GM12878 (cell line): ENCODE results near the gene CLEC14A. TPM values are rescaled to one million over a fixed set of nuclear protein-coding genes. Genes with fewer than 3 reads are reported as not detected.

Source experiments
- ATAC-seq: fragments of 200-7000 bp; cut with Tn5 transposase; 3 replicates; pipeline ENCODE4 v1.9.1; 2020; ENCODE audit warnings: mild to moderate bottlenecking, moderate library complexity
- BruUV-seq: library from RNA; stranded (reverse); fragments of 400-500 nt; replicated peaks from 2 replicates; lab custom pipeline; 2021; lab: Mats Ljungman, UMichigan
- CTCF ChIA-PET: fragments of 300-600 bp; sonication (Branson Sonifier 250); formaldehyde crosslinking; extraction: SDS; loops from one replicate; lab custom pipeline; 2021; ENCODE audit warnings: inconsistent platforms; lab: Yijun Ruan, JAX
- POLR2A ChIA-PET: fragments of 350-600 bp; formaldehyde crosslinking; extraction: SDS; loops from one replicate; lab custom pipeline; 2021; ENCODE audit warnings: inconsistent platforms; lab: Charles Lee
- RAD21 ChIA-PET: fragments of 300-600 bp; sonication (Branson Sonifier 250); formaldehyde crosslinking; loops from one replicate; lab custom pipeline; 2023; ENCODE audit warnings: antibody characterized with exemption; ENCODE audit not compliant: unreplicated experiment; lab: Charles Lee
- SMC1A ChIA-PET: fragments of 300-600 bp; sonication (Branson Sonifier 250); formaldehyde crosslinking; loops from one replicate; lab custom pipeline; 2023; ENCODE audit not compliant: unreplicated experiment, uncharacterized antibody; lab: Charles Lee
- DNase-seq: peaks from one replicate; pipeline ENCODE4 v3.0.0-alpha.2; 2011; ENCODE audit warnings: low read depth, low spot score
- FAIRE-seq: peaks from 3 replicates; lab custom pipeline; 2011; peaks lifted over from hg19 to GRCh38; lab: Jason Lieb, UNC
- H2AFZ ChIP-seq: 2 replicates; pipeline ENCODE4 v1.6.0; 2011; ENCODE audit warnings: low read depth, low read length, control low read depth; ENCODE audit not compliant: control insufficient read depth
- H3K27ac ChIP-seq: 2 replicates; pipeline ENCODE4 v1.5.1; 2011; ENCODE audit warnings: control low read depth; ENCODE audit not compliant: control insufficient read depth, insufficient read depth
- H3K27me3 ChIP-seq, 2 experiments: replicated peaks in 1 of 2; 2 replicates each; pipeline versions ENCODE4 v1.6.0 to v1.6.1; 2011; ENCODE audit warnings: low read length in 1 of 2; ENCODE audit not compliant: control insufficient read depth in 2 of 2, insufficient read depth in 2 of 2
- H3K36me3 ChIP-seq, 2 experiments: 2 replicates each; pipeline ENCODE4 v1.5.1; 2011; ENCODE audit warnings: low read length in 1 of 2; ENCODE audit not compliant: control insufficient read depth in 2 of 2, insufficient read depth in 2 of 2
- H3K4me1 ChIP-seq: 2 replicates; pipeline ENCODE4 v1.6.1; 2011; ENCODE audit warnings: mild to moderate bottlenecking, low read length, moderate library complexity, mixed read lengths; ENCODE audit not compliant: control insufficient read depth, insufficient read depth
- H3K4me2 ChIP-seq: 2 replicates; pipeline ENCODE4 v1.6.0; 2011; ENCODE audit warnings: control low read depth; ENCODE audit not compliant: control insufficient read depth, insufficient read depth
- H3K4me3 ChIP-seq: fragments of 200-600 bp; sonication (generic); 2 replicates; pipeline ENCODE4 v1.5.1; 2016
- H3K79me2 ChIP-seq: 2 replicates; pipeline ENCODE4 v1.6.0; 2011; ENCODE audit warnings: low read length; ENCODE audit not compliant: control insufficient read depth, insufficient read depth
- H3K9ac ChIP-seq: 2 replicates; pipeline ENCODE4 v1.8.0; 2011; ENCODE audit warnings: low read length, control low read depth, mixed read lengths; ENCODE audit not compliant: control insufficient read depth, insufficient read depth
- H3K9me3 ChIP-seq: replicated peaks from 3 replicates; pipeline ENCODE4 v1.5.1; 2011; ENCODE audit warnings: mild to moderate bottlenecking, low read length; ENCODE audit not compliant: control insufficient read depth, insufficient read depth
- H4K20me1 ChIP-seq: 2 replicates; pipeline ENCODE4 v1.6.0; 2011; ENCODE audit not compliant: control insufficient read depth, insufficient read depth
- ATF7 ChIP-seq: fragments of 450-650 bp; IDR thresholded peaks from 2 replicates; pipeline ENCODE4 v1.6.1; 2016; ENCODE audit warnings: low read depth, mild to moderate bottlenecking
- BHLHE40 ChIP-seq, 2 experiments: fragments of 450-650 bp in 1 of 2; IDR thresholded peaks; 2 replicates each; pipeline ENCODE4 v1.6.1; 2011 to 2017; ENCODE audit warnings: low read depth in 2 of 2, borderline replicate concordance in 1 of 2, improper control_type of control experiment in 1 of 2, low read length in 1 of 2, mild to moderate bottlenecking in 1 of 2
- CBFB ChIP-seq: IDR thresholded peaks from 2 replicates; pipeline ENCODE4 v1.6.1; 2016; ENCODE audit warnings: antibody characterized with exemption, low read depth
- CEBPB ChIP-seq, 2 experiments: fragments of 150-350 bp in 1 of 2; IDR thresholded peaks; 2 replicates each; pipeline ENCODE4 v1.6.1; 2012 to 2014; ENCODE audit warnings: low read depth in 2 of 2, low read length in 2 of 2, borderline replicate concordance in 1 of 2, inconsistent platforms in 1 of 2
- ETV6 ChIP-seq, 2 experiments: fragments of 450-650 bp in 1 of 2; IDR thresholded peaks in 1 of 2; conservative IDR thresholded peaks in 1 of 2; 2 replicates each; pipeline ENCODE4 v1.6.1; 2014; ENCODE audit warnings: antibody characterized with exemption in 1 of 2, borderline replicate concordance in 1 of 2, low read depth in 1 of 2, mild to moderate bottlenecking in 1 of 2, moderate library complexity in 1 of 2
- GABPA ChIP-seq: IDR thresholded peaks from 2 replicates; pipeline ENCODE4 v1.6.1; 2014; ENCODE audit warnings: antibody characterized with exemption, low read depth, mild to moderate bottlenecking, inconsistent platforms
- IRF4 ChIP-seq: IDR thresholded peaks from 2 replicates; pipeline ENCODE4 v1.6.1; 2011; ENCODE audit warnings: low read depth, low read length
- MXI1 ChIP-seq: fragments of 150-350 bp; IDR thresholded peaks from 2 replicates; pipeline ENCODE4 v1.6.1; 2011; ENCODE audit warnings: low read depth, mild to moderate bottlenecking, inconsistent platforms, low read length, improper control_type of control experiment
- NBN ChIP-seq: fragments of 450-650 bp; IDR thresholded peaks from 2 replicates; pipeline ENCODE4 v1.6.1; 2016
- NFIC ChIP-seq: IDR thresholded peaks from 2 replicates; pipeline ENCODE4 v1.6.1; 2012; ENCODE audit warnings: low read depth, mild to moderate bottlenecking, inconsistent platforms, low read length, moderate library complexity
- POLR2A ChIP-seq: IDR thresholded peaks from 2 replicates; pipeline ENCODE4 v1.6.1; 2011; ENCODE audit warnings: low read depth, mild to moderate bottlenecking, low read length
- SRF ChIP-seq, 2 experiments: IDR thresholded peaks; 2 replicates each; pipeline ENCODE4 v1.6.1; 2011; ENCODE audit warnings: low read depth in 2 of 2, low read length in 2 of 2, mild to moderate bottlenecking in 1 of 2, moderate library complexity in 1 of 2
- STAT3 ChIP-seq: IDR thresholded peaks from 2 replicates; pipeline ENCODE4 v1.6.1; 2011; ENCODE audit warnings: low read depth, low read length, improper control_type of control experiment
- TCF7 ChIP-seq: IDR thresholded peaks from 2 replicates; pipeline ENCODE4 v1.6.1; 2014; ENCODE audit warnings: antibody characterized with exemption, borderline replicate concordance
- ZNF24 ChIP-seq: fragments of 450-650 bp; IDR thresholded peaks from 2 replicates; pipeline ENCODE4 v1.6.1; 2017; ENCODE audit warnings: antibody characterized with exemption, mild to moderate bottlenecking
- WGBS: methylation state at CpG from one replicate; pipeline ENCODE4 v1.1.6; 2016; ENCODE audit warnings: low lambda C conversion rate; ENCODE audit not compliant: insufficient replicate concordance, insufficient coverage; ENCODE audit errors: missing lambda C conversion rate; 5-methylcytosine and 5-hydroxymethylcytosine counted together
- in situ Hi-C: fragments of 300-500 bp; cut with MboI; formaldehyde crosslinking; loops from 9 replicates; pipeline ENCODE4 v1.14.3; 2018; ENCODE audit warnings: mixed read lengths
- intact Hi-C: fragments of 100-400 bp; cut with micrococcal nuclease; formaldehyde crosslinking; loops from one replicate; pipeline ENCODE4 v1.14.2; 2022; ENCODE audit not compliant: unreplicated experiment
- polyA plus RNA-seq, 11 experiments: library from polyadenylated mRNA; depleted of rRNA in 4 of 11; unstranded in 6 of 11; stranded (reverse) in 5 of 11; fragments of >200 nt; fragmentation: Nextera tagmentation in 4 of 11; fragmentation: Illumina TruSeq in 1 of 11; extraction: Ambion mirVana in 4 of 11; extraction: Trizol in 1 of 11; gene quantifications; 1 replicate in 1 of 11; 2 replicates in 10 of 11; pipeline versions ENCODE4 v1.2.1 to v1.2.3, GENCODE V29; 2011 to 2016; ENCODE audit warnings: inconsistent platforms in 2 of 11, missing spikeins in 2 of 11, low read depth in 1 of 11
- total RNA-seq, 4 experiments: library from RNA; depleted of rRNA in 3 of 4; stranded (reverse); fragments of >200 nt in 3 of 4; fragmentation: Illumina TruSeq in 1 of 4; extraction: Trizol in 1 of 4; gene quantifications; 2 replicates each; pipeline versions ENCODE4 v1.2.1 to v1.2.3, GENCODE V29; 2013 to 2021
- TF ChIP-seq, protein P1 (sequence below): IDR thresholded peaks from 2 replicates; pipeline ENCODE4 v1.6.1; 2012; ENCODE audit warnings: low read length, inconsistent platforms
- TF ChIP-seq, protein P2 (sequence below): IDR thresholded peaks from 2 replicates; pipeline ENCODE4 v1.6.1; 2011; ENCODE audit warnings: borderline replicate concordance, low read depth, mild to moderate bottlenecking, moderate library complexity, low read length; ENCODE audit not compliant: insufficient read depth, poor library complexity, severe bottlenecking
- TF ChIP-seq, protein P3 (sequence below): IDR thresholded peaks from 2 replicates; pipeline ENCODE4 v1.6.1; 2011; ENCODE audit warnings: borderline replicate concordance, low read depth, mild to moderate bottlenecking, moderate library complexity, mixed read lengths, low read length; ENCODE audit not compliant: insufficient read depth; ENCODE audit errors: extremely low read length
- TF ChIP-seq, protein P4 (sequence below): fragments of 450-650 bp; IDR thresholded peaks from 2 replicates; pipeline ENCODE4 v1.6.1; 2017; ENCODE audit warnings: mild to moderate bottlenecking, low read depth, inconsistent platforms; ENCODE audit not compliant: poor library complexity, severe bottlenecking

CLEC14A gene
- total and polyA plus RNA-seq, 10 of the 15 experiments (the other 5 are each of a cell fraction or from before 2014, with no cell fraction given): not detected

GRCh38 chr14:38302966-38303365 lies 47.1 kb upstream of the CLEC14A start:
- H4K20me1 ChIP-seq: no peaks in the 10 kb centered on the region
- H3K4me1 ChIP-seq: no peaks in the 10 kb centered on the region
- SMC1A ChIA-PET: no interaction called here
- no peak overlapping the region for H3K9ac ChIP-seq
- no peaks in the 10 kb centered on the region for H3K36me3 ChIP-seq
- TF ChIP-seq, protein P1, sequence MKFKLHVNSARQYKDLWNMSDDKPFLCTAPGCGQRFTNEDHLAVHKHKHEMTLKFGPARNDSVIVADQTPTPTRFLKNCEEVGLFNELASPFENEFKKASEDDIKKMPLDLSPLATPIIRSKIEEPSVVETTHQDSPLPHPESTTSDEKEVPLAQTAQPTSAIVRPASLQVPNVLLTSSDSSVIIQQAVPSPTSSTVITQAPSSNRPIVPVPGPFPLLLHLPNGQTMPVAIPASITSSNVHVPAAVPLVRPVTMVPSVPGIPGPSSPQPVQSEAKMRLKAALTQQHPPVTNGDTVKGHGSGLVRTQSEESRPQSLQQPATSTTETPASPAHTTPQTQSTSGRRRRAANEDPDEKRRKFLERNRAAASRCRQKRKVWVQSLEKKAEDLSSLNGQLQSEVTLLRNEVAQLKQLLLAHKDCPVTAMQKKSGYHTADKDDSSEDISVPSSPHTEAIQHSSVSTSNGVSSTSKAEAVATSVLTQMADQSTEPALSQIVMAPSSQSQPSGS: no peak
- TF ChIP-seq, protein P2, sequence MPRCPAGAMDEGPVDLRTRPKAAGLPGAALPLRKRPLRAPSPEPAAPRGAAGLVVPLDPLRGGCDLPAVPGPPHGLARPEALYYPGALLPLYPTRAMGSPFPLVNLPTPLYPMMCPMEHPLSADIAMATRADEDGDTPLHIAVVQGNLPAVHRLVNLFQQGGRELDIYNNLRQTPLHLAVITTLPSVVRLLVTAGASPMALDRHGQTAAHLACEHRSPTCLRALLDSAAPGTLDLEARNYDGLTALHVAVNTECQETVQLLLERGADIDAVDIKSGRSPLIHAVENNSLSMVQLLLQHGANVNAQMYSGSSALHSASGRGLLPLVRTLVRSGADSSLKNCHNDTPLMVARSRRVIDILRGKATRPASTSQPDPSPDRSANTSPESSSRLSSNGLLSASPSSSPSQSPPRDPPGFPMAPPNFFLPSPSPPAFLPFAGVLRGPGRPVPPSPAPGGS: no peak
- TF ChIP-seq BHLHE40 (IDR thresholded peaks at IDR 0.05; ENCODE audit: borderline replicate concordance in 1 of 2, low read depth in 2 of 2, low read length in 1 of 2) (no peak), IRF4 (no peak), MXI1 (no peak), CEBPB (IDR thresholded peaks at IDR 0.05; ENCODE audit: borderline replicate concordance in 1 of 2, low read depth in 2 of 2, low read length in 2 of 2) (no peak), GABPA (no peak), NFIC (no peak), ZNF24 (no peak), SRF (IDR thresholded peaks at IDR 0.05; ENCODE audit: low read depth in 2 of 2, low read length in 2 of 2) (no peak), POLR2A (no peak), CBFB (no peak), ETV6 (conservative IDR thresholded peaks at IDR 0.05 in 1 of 2, IDR thresholded peaks at IDR 0.05 in 1 of 2; ENCODE audit: borderline replicate concordance in 1 of 2, low read depth in 1 of 2) (no peak), TCF7 (no peak), STAT3 (no peak), ATF7 (no peak), NBN (no peak)
- TF ChIP-seq, protein P3, sequence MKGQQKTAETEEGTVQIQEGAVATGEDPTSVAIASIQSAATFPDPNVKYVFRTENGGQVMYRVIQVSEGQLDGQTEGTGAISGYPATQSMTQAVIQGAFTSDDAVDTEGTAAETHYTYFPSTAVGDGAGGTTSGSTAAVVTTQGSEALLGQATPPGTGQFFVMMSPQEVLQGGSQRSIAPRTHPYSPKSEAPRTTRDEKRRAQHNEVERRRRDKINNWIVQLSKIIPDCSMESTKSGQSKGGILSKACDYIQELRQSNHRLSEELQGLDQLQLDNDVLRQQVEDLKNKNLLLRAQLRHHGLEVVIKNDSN: no peak
- TF ChIP-seq, protein P4, sequence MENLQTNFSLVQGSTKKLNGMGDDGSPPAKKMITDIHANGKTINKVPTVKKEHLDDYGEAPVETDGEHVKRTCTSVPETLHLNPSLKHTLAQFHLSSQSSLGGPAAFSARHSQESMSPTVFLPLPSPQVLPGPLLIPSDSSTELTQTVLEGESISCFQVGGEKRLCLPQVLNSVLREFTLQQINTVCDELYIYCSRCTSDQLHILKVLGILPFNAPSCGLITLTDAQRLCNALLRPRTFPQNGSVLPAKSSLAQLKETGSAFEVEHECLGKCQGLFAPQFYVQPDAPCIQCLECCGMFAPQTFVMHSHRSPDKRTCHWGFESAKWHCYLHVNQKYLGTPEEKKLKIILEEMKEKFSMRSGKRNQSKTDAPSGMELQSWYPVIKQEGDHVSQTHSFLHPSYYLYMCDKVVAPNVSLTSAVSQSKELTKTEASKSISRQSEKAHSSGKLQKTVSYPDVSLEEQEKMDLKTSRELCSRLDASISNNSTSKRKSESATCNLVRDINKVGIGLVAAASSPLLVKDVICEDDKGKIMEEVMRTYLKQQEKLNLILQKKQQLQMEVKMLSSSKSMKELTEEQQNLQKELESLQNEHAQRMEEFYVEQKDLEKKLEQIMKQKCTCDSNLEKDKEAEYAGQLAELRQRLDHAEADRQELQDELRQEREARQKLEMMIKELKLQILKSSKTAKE: no peak
- no TSS peak for BruUV-seq
- ATAC-seq (no peak), DNase-seq (no peak), FAIRE-seq (no peak)
- no peak overlapping the region for H3K4me3 ChIP-seq
- intact Hi-C loops (no loop called here), in situ Hi-C loops (no loop called here)
- 60% methylated on average over 1 of the region's 1 CpG for WGBS
- H3K4me2 ChIP-seq: no peak overlapping the region
- no peaks in the 10 kb centered on the region for H3K27me3 ChIP-seq
- POLR2A ChIA-PET: no interaction called here
- H3K79me2 ChIP-seq: no peaks in the 10 kb centered on the region
- H3K27ac ChIP-seq: no peak overlapping the region
- H2AFZ ChIP-seq: no peak overlapping the region
- RAD21 ChIA-PET: no interaction called here
- no peaks in the 10 kb centered on the region for H3K9me3 ChIP-seq
- CTCF ChIA-PET: no interaction called here
